AG08395 (cell line): ENCODE measurements around the gene LRRC4.
A peak's percentile ranks its signal among the peaks of the same experiment; 100 is the strongest.

ENCODE experiments used
- DNase-seq: peaks from one replicate; pipeline ENCODE4 v3.0.0; 2012; ENCODE audit warnings: mixed read lengths, low spot score

LRRC4 gene

DNA sequence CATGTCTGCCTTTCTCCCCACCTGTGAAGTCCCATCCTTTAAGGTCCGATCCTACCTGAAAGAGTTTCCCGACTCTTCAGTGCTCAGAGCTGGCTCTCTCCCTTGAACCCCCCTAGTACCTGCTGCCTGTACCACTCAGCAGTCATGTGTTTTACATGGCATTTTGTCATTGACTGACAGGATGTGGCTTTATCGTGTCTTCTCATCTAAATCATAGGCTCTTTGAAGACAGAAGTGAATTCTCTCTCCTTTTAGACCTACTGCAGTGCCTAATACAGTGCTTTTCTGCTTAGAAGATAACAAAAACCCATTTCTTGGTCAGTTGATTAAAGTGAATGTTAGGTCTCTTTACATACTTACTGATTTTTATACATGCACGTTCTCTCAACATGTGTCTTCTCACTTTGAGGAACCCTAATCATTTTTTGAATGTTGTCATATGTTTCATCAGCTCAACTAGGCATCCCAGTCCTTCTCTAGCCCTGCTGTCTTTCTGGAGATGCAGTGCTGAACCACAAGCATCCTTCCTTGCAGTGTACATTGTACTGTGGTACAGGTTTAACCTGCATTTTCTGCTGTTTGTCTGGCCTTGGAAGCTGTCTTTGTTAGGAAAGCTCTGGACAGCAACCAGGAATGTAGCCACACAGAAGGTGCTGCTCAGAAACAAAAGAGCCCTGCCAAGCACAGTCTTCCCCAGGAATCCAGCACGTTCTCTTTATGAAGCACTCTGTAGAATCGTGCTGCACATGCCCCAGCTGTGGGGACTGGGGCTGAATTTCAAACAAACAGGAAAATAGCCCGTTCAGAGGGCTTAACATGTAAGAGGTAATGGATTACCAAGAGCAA is 28.1 kb upstream of the LRRC4 start:
- no peak for DNase-seq

DNA sequence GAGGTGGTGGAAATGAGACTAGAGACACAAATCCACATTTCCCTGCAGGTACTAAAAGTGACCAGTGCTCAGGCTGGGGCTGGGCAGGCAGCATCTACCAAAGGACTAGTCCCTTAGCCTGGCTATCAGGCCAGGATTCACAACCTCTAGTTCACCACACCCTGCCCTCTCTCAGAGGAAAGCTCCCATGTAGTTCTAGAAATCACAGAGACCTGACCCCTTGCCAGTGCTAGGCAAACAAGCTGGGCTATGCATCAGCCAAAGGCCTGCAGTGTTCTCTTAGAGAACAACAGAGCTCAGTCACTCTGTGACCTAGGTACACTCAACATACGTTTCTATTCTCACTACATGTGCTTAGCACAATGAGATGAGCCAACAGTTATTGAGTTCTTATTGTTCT is 26.7 kb upstream of the LRRC4 start:
- no peak for DNase-seq

DNA sequence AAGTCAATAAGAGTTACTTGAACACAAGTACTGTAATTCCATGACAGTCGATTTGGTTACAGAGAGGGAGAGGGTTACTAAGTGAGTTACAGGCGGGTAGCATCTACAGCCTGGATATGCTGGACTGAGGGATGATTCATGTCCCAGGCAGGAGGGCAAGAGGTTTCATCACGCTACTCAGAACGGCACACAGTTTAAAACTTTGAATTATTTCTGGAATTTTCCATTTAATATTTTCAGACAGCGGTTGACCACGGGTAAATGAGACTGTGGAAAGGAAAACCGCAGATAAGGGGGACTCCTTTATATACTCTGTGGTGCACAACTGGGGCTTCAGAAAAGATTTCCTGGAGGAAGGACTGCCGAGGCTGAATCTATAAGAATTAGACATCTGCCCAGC is 25.7 kb upstream of the LRRC4 start:
- DNase-seq = peak; percentile 74

DNA sequence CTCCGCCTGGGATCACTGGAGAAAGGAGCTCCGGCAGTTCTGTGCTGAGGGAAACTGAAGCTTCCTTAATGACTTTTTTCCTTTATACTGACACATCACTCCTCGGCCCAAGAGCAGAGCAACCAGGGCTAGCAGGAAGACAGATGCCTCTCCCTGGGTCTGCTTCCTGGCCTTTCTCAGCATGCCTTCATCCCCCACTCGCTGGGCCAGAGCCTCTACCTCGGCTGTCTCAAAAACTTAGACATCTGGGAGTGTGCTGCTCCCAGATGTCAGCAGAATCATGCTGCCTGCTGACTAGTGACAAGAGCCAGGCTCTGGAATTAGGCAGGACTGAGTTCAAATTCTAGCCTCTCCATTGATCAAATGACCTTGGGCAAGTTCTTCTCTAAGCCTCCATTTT is 24.4 kb upstream of the LRRC4 start:
- DNase-seq = peak; percentile 22

DNA sequence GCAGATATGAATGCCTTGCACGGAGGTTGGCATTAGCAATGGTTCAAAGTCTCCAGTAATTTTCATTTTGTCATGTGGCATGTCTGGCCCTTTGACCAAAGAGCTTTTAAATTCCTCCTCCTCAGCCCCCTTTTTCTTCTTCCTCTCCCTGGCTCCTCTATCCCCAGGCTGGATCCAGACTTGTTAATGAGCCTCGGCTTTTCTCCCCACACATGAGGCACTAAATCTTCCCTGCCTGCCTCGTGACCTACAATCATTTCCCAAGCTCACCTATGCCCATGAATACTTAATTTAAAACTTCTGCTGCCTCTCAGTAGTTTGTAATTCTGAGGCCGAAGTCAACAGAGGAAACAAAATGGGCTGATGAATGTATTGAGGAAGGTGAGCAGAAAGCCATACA is 23.3 kb upstream of the LRRC4 start:
- no peak for DNase-seq

DNA sequence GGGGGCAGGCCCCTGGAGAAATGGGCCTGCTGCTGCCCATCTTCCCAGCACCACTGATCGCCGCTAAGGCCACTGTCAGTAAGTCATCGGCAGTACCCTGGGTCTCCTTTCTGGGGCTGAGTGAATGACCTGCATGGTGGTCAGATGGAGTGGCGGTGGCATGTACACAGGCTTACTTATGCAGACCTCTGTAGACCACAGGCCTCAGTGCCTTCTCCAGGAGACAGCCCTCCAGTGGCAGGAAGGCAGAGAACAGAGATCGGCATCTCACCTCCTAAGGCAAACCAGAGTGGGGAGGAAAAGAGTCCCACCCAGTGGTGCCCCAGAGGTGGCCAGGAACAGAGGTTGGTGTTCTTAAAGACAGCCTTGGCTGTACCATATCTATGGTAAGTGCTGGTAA is 22.8 kb upstream of the LRRC4 start:
- no peak for DNase-seq

DNA sequence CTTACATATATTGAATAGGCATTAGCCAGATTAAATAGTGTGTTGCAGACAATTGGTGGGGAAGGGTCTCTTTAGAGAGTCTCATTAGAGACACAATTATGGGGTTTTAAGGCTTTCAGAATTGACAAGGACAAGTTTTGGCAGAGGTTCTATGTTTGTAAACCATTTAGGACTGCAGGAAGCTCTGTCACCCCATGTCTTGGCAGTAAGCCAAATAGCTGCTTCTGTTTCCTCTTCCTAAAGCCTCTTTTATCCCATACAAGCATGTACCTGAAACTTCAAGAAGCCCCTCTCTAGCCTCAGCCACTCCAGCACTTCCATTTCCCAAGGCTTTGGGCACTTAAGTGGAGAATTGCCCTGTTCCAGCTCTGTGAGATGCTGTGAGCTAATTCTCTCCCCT is 21.8 kb upstream of the LRRC4 start:
- DNase-seq = peak; percentile 38

DNA sequence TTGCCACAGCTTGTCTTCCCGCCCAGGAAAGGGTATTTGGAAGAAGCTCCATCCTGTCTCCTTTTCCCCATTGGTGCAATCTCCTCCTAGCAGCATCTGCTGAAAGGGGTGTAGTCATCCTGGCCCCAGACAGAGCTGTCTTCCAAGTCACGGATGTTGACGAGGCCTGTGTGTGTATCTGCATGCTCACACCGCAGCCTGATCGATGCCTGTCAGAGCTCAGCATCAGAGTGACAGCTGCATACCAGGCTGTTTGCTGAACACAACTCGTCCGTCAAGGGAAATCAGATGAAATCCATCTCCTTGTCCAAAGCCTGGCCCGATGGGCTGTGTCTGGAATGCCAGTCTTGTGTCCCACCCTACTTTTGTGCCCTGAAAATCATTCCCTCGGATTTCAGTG is 21.2 kb upstream of the LRRC4 start:
- no peak for DNase-seq

DNA sequence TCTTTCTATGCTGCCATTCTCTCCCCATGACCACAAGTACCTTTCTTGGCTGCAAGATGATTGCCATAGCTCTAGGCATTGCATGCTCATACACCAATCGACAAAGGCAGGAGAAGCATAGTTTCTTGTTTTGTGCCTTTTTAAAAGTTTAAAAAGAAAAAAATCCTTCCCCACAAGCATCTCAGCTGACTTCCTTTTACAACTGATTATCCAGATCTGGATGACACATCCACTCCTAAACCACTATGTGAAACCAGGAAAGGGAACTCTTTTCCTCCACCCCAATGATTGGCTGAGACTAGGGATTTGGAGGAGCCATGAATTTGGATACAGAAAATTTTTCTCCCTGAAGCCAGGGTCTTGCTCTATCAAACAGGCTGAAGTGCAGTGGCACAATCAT is 14.5 kb upstream of the LRRC4 start:
- DNase-seq = peak; percentile 68

DNA sequence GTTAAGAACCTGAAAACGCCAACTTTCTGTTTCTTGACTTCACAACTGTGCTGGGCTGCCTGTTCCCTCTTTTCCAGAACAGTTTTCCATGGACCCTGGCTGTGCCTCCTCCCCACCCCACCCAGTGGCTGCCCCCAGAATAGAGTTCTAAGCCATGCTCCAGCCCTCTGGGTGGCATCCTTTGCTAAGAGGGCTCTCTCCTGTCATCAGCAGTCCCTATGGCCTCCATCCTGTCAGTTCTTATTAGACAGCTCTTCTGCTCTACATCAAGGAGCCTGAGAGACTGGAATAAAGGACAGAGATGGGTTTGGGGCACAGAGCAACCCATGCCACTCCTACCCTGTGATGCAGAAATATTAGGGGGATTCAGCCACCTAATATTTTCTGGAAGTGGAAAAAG is 13.9 kb upstream of the LRRC4 start:
- no peak for DNase-seq

DNA sequence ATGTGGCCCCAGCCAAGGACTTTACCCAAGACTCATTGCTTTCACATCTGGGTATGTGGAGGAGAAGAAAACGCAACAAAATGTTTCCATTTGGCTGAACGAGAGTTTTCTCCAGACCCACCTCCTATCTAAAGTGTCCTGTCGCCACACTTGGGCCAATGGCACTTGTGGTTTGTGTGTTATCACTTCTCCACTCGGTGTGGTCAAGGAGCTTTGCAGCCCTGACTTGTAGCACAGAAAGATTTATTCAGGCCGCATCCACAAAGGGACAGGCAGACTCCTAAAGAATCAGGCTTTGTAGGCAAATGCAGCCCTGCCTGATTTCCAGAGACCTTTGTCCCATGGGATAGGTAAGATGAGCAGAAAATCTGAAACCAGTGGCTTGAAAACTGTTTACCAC is 12.8 kb upstream of the LRRC4 start:
- no peak for DNase-seq

DNA sequence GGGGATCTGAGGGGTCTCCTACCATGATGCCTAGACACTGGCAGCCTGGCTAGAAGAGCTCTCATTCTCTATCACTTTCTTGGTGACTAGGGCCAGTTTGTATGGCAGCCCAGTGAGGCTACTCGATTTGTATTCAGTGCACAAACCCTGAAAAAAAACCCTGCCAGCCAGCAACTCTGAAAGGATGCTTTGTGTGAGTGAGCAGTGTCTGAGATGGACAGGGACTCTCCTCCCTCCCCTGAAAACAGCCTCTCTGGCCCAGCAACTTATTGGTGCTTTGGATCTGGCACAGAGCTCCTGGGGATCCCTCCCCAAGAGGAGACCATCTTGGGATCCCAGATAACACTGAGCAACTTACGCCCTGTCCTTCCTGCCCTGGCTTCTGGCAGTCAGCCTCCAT is 10.8 kb upstream of the LRRC4 start:
- DNase-seq = no peak

DNA sequence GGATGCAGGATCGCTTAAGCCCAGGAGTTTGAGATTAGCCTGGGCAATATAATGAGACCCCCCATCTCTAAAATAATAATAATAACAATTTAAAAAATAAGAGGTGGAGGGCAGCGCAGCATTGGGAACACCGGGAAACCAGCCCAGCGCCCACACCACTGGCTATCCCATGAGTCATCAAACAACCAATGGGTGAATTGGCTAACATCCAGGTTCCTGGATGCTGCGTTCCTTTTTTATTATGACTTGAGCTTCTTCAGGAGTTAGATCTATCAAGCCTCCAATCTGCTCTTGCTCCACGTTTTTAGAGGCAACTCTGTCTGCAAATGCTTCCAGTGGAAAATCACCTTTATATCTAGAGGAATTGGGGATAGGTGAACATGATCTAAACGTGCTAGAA is 10.0 kb upstream of the LRRC4 start:
- peak; percentile 16 for DNase-seq

DNA sequence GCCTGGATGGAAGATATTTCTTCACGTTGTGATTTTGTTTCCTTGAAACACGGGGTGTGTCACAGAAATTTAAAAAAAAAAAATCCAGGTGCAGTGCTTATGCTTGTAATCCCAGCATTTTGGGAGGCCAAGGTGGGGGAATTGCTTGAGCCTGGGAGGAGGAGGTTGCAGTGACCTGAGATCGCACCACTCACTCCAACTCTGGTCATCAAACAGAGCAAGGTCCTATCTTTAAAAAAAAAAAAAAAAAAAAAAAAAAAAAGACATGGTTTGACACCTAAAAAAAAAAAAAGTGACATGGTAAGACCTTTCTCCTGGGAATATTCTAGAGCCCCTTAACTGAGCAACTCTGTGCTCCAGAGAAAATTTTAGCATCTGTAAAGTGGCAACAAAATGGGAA is 9.0 kb upstream of the LRRC4 start:
- DNase-seq = no peak

DNA sequence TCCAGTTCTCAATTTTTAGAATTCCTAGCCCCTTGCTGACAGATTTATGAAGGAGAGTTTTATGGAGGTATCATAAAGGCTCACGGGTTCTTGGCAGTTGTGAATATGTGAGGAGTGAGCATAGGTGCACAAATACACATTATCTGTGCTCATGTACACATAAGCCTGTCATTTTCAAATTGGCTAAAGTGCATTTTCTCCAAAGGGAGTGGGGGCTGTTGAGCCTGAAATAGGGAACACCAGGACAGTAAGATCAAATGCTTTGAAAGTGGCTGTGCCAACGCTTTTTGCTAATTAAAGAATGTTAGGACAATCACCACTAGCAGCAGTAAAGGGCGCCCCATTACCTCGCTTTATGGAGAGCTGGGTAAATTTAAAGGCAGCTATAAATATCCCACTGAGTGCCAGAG is 8.3 kb upstream of the LRRC4 start:
- DNase-seq = no peak

DNA sequence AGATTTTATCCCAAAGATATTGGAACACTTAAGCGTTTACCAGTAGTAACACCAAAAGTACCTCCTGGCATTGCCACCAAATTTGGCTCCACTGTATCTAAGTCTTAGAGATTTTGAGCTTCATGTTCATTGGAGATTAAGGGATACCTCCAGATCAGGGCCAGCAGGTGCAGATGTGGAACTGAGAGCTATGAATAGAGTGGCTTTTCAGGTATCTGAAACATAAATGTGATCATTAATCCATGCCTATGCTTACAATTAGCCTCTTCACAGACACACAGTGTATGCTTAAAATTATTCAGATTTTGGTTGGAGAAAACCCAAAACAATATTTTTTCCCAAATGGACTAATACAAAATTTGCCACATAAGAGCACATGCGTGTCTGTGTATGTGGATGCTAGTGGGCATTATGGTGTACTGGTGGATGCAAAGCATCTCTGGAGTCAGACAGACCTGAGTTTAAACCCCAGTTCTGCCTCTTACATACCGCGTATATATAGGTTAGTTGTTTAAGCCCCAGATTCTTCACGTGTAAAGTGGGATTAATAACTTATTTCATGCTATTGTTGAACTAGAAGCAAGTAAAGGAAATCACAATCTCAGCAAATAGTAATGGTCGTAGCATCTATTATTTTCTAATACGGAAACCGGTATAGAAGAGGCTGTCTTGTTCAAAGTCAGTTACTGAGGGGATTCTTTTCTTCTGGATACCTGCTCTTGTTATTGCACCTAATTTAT is 6.8 kb upstream of the LRRC4 start:
- no peak for DNase-seq

DNA sequence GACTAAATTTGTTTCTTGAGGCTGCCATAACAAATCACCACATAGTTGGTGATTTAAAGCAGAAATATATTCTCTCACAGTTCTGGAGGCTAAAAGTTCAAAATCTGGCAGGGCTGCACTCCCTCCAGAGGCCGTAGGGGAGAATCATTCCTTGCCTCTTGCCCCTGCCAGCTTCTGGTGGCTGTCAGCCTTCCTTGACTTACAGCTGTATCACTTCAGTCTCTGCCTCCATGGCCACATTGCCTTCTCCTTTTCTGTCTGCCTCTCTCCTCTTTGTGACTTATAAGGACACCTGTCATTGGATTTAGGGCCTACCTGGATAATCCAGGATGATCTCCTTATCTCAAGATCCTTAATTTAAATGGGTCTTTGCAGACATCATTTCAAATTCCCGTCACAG is 5.8 kb upstream of the LRRC4 start:
- DNase-seq = no peak

DNA sequence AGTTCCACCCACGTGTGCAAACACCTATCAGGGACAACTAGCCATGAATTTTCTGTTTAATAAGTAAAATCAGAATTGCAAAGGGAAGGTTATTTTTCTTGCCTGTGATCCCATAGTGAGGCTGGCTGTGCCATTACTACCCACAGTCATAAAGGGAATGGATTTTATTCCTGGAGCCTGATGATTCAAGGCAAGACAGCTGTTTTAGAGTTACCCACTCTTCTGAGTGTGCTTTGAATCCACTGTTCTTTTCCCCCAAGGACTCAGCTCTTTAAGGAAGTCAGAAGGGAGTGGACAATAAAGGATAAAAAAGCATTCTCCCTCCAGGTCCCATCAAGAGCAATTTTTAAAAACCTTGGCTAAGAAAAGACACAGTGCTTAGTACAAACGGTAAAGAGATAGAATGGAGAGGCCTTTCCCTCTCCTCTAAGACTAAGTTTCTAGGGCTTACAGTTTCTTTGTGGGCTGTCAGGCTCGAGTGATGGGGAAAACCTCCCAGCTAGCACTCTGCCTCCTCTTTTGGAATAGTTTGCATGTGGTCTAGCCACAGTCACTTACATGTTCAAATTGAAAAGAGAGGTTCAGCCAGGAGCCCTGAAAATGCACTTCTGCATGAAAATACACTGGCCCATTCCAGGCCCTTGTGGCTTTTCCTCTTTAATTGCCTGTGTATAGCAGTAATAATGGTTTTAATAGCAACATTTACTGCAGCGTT is 5.1 kb upstream of the LRRC4 start:
- DNase-seq = no peak

DNA sequence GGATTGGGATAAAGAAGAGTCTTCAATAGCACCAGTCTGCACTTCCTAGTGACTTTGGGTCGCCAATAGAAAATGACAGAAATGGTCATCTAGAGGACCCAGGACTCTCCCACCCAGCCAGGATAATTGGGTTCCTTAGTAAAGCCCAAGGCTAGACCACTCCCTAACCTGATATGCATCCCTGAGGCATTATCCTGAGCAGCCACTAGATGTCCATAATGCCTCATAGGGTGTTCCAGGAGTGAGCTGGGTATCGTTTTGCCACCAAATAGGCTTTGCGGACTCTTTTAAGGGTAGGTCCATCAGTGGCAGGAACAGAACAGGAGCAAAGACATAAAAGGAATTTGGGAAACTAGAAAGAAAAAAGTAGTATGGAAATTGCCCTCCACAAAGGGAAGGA is 4.5 kb upstream of the LRRC4 start:
- peak; percentile 20 for DNase-seq

DNA sequence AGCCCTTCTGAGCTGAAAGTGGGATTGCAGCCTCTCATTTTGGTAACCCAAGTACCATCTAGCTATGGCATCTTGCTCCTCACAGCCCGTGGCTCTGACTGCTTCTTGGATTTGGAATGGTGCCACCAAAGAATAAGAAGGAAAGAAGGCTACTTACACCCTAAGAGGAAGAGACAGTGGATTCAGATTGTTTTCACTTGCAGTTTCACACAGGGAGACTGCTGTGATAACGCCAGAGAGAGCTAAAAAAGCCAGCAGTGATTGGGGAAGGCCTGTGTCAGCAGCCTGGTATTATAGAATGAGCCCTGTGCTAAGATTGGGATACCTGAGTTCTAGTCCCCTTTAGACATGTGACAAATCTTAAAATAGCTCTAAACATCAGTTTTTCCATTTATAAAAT is 3.6 kb upstream of the LRRC4 start:
- no peak for DNase-seq

DNA sequence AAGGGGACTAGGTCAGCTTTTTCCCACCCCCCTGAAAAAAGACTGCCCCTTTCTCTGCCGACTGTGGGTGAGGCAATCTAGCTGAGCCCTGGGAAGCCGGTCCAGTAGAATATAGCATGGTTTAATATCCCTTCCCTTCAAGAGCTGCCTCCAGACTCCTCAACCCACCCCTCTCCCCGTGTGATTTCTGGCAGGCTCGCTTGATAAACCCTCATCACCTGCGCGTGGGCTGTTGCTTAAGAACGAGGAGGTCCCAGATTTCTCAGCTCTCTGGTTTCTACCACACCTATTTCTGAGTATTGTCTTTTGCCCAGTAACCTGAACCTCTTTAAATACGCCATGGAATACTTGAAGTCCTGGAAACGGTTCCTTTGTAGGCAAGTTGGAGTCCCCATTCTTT is 2.0 kb upstream of the LRRC4 start:
- DNase-seq = no peak

DNA sequence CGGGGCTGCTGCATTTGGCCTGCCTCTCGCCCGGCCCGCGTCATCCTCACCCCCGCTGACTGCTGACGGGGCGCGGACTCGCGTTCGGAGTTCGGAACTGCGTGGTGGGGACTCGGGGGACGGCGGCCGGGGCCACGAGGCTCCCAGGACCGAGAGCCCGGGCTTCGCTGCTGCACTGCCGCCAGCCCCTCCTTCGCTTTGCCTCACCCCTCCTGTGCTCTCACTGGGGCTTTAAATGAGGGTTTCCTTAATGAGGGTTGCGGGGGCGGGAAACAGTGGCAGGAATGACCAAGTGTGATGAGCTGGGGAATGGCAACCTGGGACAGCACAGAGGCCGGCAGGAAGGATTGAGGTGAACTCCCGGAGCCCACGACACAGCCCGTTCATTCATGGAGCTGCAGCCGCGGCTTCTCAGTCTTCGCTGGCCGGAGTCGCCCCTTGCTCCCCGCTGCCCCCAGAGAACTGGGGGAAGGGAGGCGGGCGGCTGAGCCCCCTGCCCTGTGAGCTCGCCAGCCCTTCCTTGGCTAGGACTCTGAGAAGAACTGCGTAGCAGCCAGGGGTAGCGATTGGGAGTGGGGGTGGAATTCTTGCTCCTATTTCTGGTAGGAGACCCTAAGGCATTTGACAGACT is 1.5 kb upstream of the LRRC4 start:
- peak; percentile 34 for DNase-seq
